ENCODE results near the gene HIVEP1.

- TF ChIP-seq SIN3A (IDR thresholded peaks at IDR 0.05; ENCODE audit: borderline replicate concordance, insufficient read depth, low read depth, low read length), result no peak
- TF ChIP-seq CTCF (IDR thresholded peaks at IDR 0.05), result no peak
Measured at GRCh38 chr6:12022953-12023388, 10.9 kb downstream of the HIVEP1 start.

All from Panc1 (cell line).